HepG2 (cell line): ENCODE measurements around the gene BANP. TPM values are rescaled to one million over a fixed set of nuclear protein-coding genes. Genes with fewer than 3 reads are reported as not detected.

Experiments used
- ATAC-seq: fragments of 200-7000 bp; cut with Tn5 transposase; 3 replicates; pipeline ENCODE4 v1.9.1; 2020; ENCODE audit warnings: mild to moderate bottlenecking, moderate library complexity
- BruUV-seq: library from RNA; stranded (reverse); fragments of 400-500 nt; replicated peaks from 2 replicates; lab custom pipeline; 2021; lab: Mats Ljungman, UMichigan
- CTCF ChIA-PET: fragments of 300-600 bp; formaldehyde crosslinking; extraction: SDS; loops from one replicate; lab custom pipeline; 2021; ENCODE audit warnings: low total read pairs, inconsistent platforms, low intra/inter-chr PET ratio; lab: Yijun Ruan, JAX
- POLR2A ChIA-PET: fragments of 350-600 bp; sonication (Branson Sonifier 250); formaldehyde crosslinking; loops from one replicate; lab custom pipeline; 2020; ENCODE audit warnings: antibody characterized with exemption, inconsistent platforms; lab: Yijun Ruan, JAX
- DNase-seq: peaks from one replicate; pipeline ENCODE4 v3.0.0-alpha.2; 2015; ENCODE audit warnings: low spot score
- FAIRE-seq: peaks from 3 replicates; lab custom pipeline; 2011; peaks lifted over from hg19 to GRCh38; lab: Jason Lieb, UNC
- H2AFZ ChIP-seq: one replicate; pipeline ENCODE4 v1.6.1; 2011; ENCODE audit warnings: low read length, inconsistent platforms
- H3K27ac ChIP-seq: fragments of 300-600 bp; 3 replicates; pipeline ENCODE4 v1.8.0; 2011; ENCODE audit warnings: mixed run types, mild to moderate bottlenecking, mixed read lengths, low read length, inconsistent platforms; ENCODE audit not compliant: insufficient read depth; ENCODE audit errors: extremely low read length
- H3K27me3 ChIP-seq, 2 experiments: fragments of 200-600 bp in 1 of 2; 2 replicates in 1 of 2; 3 replicates in 1 of 2; pipeline versions ENCODE4 v1.6.0 to v1.8.0; 2011; ENCODE audit warnings: low read length in 2 of 2, mild to moderate bottlenecking in 2 of 2, moderate library complexity in 2 of 2, inconsistent platforms in 1 of 2; ENCODE audit not compliant: insufficient read depth in 2 of 2, control insufficient read depth in 1 of 2
- H3K36me3 ChIP-seq, 2 experiments: fragments of 200-600 bp in 1 of 2; replicated peaks in 1 of 2; 2 replicates in 1 of 2; 3 replicates in 1 of 2; pipeline versions ENCODE4 v1.5.1 to v1.8.0; 2011; ENCODE audit warnings: low read length in 2 of 2, inconsistent platforms in 1 of 2; ENCODE audit not compliant: insufficient read depth in 2 of 2, control insufficient read depth in 1 of 2
- H3K4me1 ChIP-seq: 2 replicates; pipeline ENCODE4 v1.5.1; 2012; ENCODE audit warnings: low read length, inconsistent platforms; ENCODE audit not compliant: insufficient read depth
- H3K4me2 ChIP-seq: 2 replicates; pipeline ENCODE4 v1.6.0; 2011; ENCODE audit warnings: low read depth, low read length, inconsistent platforms
- H3K4me3 ChIP-seq, 3 experiments: fragments of 200-600 bp in 1 of 3; sonication (generic), shearing (Covaris generic) in 1 of 3; replicated peaks in 1 of 3; 2 replicates each; pipeline ENCODE4 v1.5.1; 2011 to 2016; ENCODE audit warnings: low read length in 3 of 3, inconsistent platforms in 2 of 3, low read depth in 2 of 3, mild to moderate bottlenecking in 2 of 3, control low read depth in 1 of 3, mixed read lengths in 1 of 3; ENCODE audit not compliant: insufficient read depth in 1 of 3
- H3K79me2 ChIP-seq: one replicate; pipeline ENCODE4 v1.6.1; 2011; ENCODE audit warnings: low read length, inconsistent platforms; ENCODE audit not compliant: insufficient read depth
- H3K9ac ChIP-seq: 2 replicates; pipeline ENCODE4 v1.6.0; 2011; ENCODE audit warnings: mild to moderate bottlenecking, low read depth, low read length, inconsistent platforms; ENCODE audit not compliant: insufficient read depth
- H3K9me3 ChIP-seq: 2 replicates; pipeline ENCODE4 v1.5.1; 2012; ENCODE audit warnings: mild to moderate bottlenecking, low read length
- H4K20me1 ChIP-seq: 2 replicates; pipeline ENCODE4 v1.6.0; 2011; ENCODE audit warnings: inconsistent platforms, mild to moderate bottlenecking, low read length, moderate library complexity; ENCODE audit not compliant: insufficient read depth
- CBX5 ChIP-seq: sonication (generic); formaldehyde crosslinking; IDR thresholded peaks from 2 replicates; pipeline ENCODE4 v1.4.0; 2020; ENCODE audit warnings: missing genetic modification reagents, borderline replicate concordance
- CCAR2 ChIP-seq: fragments of 200-400 bp; formaldehyde crosslinking; optimal IDR thresholded peaks from 2 replicates; pipeline ENCODE3; 2018; ENCODE audit warnings: low read depth, mild to moderate bottlenecking, low read length, moderate library complexity
- DNMT1 ChIP-seq: sonication (generic); formaldehyde crosslinking; IDR thresholded peaks from 2 replicates; pipeline ENCODE4 v1.5.1; 2020; ENCODE audit warnings: mild to moderate bottlenecking, missing genetic modification reagents
- RFXAP ChIP-seq: sonication (generic); formaldehyde crosslinking; IDR thresholded peaks from 2 replicates; pipeline ENCODE4 v1.4.0; 2020; ENCODE audit warnings: missing genetic modification reagents, borderline replicate concordance
- ZFP36 ChIP-seq: fragments of 150-350 bp; IDR thresholded peaks from 2 replicates; pipeline ENCODE4 v1.6.1; 2018; ENCODE audit warnings: borderline replicate concordance, low read length, low read depth; ENCODE audit not compliant: partially characterized antibody
- ZNF24 ChIP-seq: fragments of 450-650 bp; IDR thresholded peaks from 2 replicates; pipeline ENCODE4 v1.6.1; 2017; ENCODE audit warnings: antibody characterized with exemption, mild to moderate bottlenecking
- ZNF460 ChIP-seq: sonication (generic); formaldehyde crosslinking; IDR thresholded peaks from 2 replicates; pipeline ENCODE4 v1.5.1; 2020; ENCODE audit warnings: missing genetic modification reagents, mild to moderate bottlenecking, borderline replicate concordance
- WGBS: methylation state at CpG from one replicate; pipeline ENCODE4 v1.1.6; 2017; ENCODE audit warnings: low lambda C conversion rate; 5-methylcytosine and 5-hydroxymethylcytosine counted together
- in situ Hi-C: cut with HindIII; loops from 2 replicates; pipeline ENCODE4 v1.10.0; 2017; ENCODE audit warnings: low pct_unique_long_range_greater_than_20kb; ENCODE audit not compliant: extremely low pct_ligation_motif_present
- intact Hi-C: fragments of 100-400 bp; cut with micrococcal nuclease; formaldehyde crosslinking; loops from one replicate; pipeline ENCODE4 v1.10.0; 2022; ENCODE audit not compliant: unreplicated experiment
- polyA plus RNA-seq, 8 experiments: library from polyadenylated mRNA; depleted of rRNA in 3 of 8; stranded (reverse) in 7 of 8; unstranded in 1 of 8; fragments of >200 nt; fragmentation: Illumina TruSeq in 4 of 8; extraction: Trizol in 4 of 8; gene quantifications; 2 replicates each; pipeline versions ENCODE4 v1.2.1 to v1.2.3, GENCODE V29; 2011 to 2016; ENCODE audit warnings: low read depth in 4 of 8, missing spikeins in 1 of 8, mixed read lengths in 1 of 8; ENCODE audit not compliant: insufficient read depth in 1 of 8
- total RNA-seq, 5 experiments: library from RNA; depleted of rRNA; stranded (reverse); fragments of >200 nt; fragmentation: Illumina TruSeq; extraction: Trizol; gene quantifications; 2 replicates each; pipeline ENCODE4 v1.2.3, GENCODE V29; 2016; ENCODE audit warnings: low read depth in 1 of 5
- TF ChIP-seq, protein P1 (sequence below): sonication (generic); formaldehyde crosslinking; IDR thresholded peaks from 2 replicates; pipeline ENCODE4 v1.4.0; 2020; ENCODE audit warnings: missing genetic modification reagents

Gene BANP
- total and polyA plus RNA-seq, 2 of the 13 experiments (the other 11 are each of a cell fraction or from before 2014, with no cell fraction given): 20.2 to 23.8 TPM

DNA sequence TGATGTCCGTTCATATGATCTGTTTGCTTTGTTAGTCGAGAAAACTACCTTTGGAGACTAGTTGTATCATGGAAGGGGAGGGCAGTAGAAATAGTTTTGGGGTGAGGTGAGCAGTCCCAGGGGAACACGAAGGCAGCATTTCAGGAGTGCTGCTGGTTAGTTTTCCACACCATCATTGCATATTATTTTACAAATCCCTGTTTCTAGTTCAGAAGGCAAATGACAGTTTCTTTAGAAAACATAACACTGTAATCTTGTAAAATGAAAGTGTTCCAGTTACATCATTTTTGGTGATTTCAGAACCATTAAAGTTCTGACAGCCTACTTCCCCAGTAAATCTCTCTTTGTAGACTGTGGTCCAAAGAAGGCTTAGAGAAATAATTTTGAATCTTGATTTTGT lies 25.4 kb downstream of the BANP start (continued):
- TF ChIP-seq ZNF460 (CRISPR knock-in tag): no peak
- TF ChIP-seq CCAR2: no peak
- TF ChIP-seq, protein P1, sequence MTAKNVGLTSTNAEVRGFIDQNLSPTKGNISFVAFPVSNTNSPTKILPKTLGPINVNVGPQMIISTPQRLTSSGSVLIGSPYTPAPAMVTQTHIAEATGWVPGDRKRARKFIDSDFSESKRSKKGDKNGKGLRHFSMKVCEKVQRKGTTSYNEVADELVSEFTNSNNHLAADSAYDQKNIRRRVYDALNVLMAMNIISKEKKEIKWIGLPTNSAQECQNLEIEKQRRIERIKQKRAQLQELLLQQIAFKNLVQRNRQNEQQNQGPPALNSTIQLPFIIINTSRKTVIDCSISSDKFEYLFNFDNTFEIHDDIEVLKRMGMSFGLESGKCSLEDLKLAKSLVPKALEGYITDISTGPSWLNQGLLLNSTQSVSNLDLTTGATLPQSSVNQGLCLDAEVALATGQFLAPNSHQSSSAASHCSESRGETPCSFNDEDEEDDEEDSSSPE: no peak
- TF ChIP-seq RFXAP (CRISPR knock-in tag): no peak
- no peak for TF ChIP-seq CBX5 (CRISPR knock-in tag)
- TF ChIP-seq, all 625 proteins: peak for 0

DNA sequence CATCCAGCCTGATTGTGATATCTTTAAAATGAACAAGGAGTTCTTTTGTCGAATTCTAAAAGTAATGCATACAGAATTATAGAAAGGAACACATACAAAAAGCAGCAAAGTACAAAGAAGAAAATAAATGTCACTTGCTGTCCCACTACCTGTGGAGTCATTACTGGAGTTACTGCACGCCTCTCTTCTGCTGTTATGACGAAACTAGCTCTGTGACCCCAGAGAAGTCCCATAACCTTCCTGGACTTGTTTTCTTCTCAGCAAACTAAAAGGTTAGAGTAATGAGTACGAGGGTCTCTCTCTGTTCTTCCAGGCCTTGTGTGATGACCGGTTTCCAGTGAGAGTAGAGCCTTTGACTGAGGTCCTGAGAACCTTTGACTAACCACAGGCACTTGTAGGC lies 26.9 kb downstream of the BANP start:
- intact Hi-C loops: no loop called here
- ChIA-PET CTCF (no interaction called here), POLR2A (no interaction called here)
- Histone ChIP-seq H4K20me1 (no peaks in the 10 kb centered on the region), H3K36me3 (peaks cover 3 to 14% of the 10 kb centered on the region in 2 experiments; a peak in 4 of 5 replicates), H3K4me3 (no peak overlapping the region), H3K4me1 (peaks cover 17% of the 10 kb centered on the region), H3K79me2 (peaks cover 12% of the 10 kb centered on the region), H3K4me2 (no peak overlapping the region), H2AFZ (no peak overlapping the region)
- no peak for DNase-seq
- BruUV-seq: no TSS peak
- TF ChIP-seq ZFP36 (no peak), DNMT1 (CRISPR knock-in tag) (no peak), ZNF24 (no peak)
- TF ChIP-seq, all 625 proteins: peak for 0
- Histone ChIP-seq H3K9ac (no peak overlapping the region), H3K9me3 (no peaks in the 10 kb centered on the region), H3K27ac (no peak overlapping the region), H3K27me3 (no peaks in the 10 kb centered on the region)
- WGBS: 76% methylated on average over 5 of the region's 5 CpGs
- ATAC-seq (no peak), FAIRE-seq (no peak)
- in situ Hi-C loops: no loop called here
